ENCODE measurements around the gene DHCR24.

- TF ChIP-seq DNMT1 (CRISPR knock-in tag; IDR thresholded peaks at IDR 0.05) (no peak), ARNTL (CRISPR knock-in tag; IDR thresholded peaks at IDR 0.05) (no peak), CTCF (CRISPR knock-in tag; IDR thresholded peaks at IDR 0.05) (no peak), ZNF772 (CRISPR knock-in tag; IDR thresholded peaks at IDR 0.05) (no peak; the same call in 1 of the 2 replicates), KDM6A (CRISPR knock-in tag; IDR thresholded peaks at IDR 0.05; ENCODE audit: low read depth) (no peak)
Measured at GRCh38 chr1:54885807-54886723, 930 bp downstream of the DHCR24 start.

Data from HepG2 (cell line).